Measurements from ENCODE around the gene TMEM9.

TMEM9 gene

GRCh38 chr1:201144701-201145100, 9.6 kb downstream of the TMEM9 start:
- DNase-seq: no peak

GRCh38 chr1:201143726-201144635, 10.3 kb downstream of the TMEM9 start:
- no peak for DNase-seq

- no peak for DNase-seq
Observed at GRCh38 chr1:201142849-201143725, 11.2 kb downstream of the TMEM9 start.

GRCh38 chr1:201142011-201142848, 12.0 kb downstream of the TMEM9 start:
- peak; percentile 65 for DNase-seq

GRCh38 chr1:201141418-201141817, 12.9 kb downstream of the TMEM9 start:
- no peak for DNase-seq

- DNase-seq: no peak
Observed at GRCh38 chr1:201140941-201141260, 13.4 kb downstream of the TMEM9 start.

- no peak for DNase-seq
Observed at GRCh38 chr1:201140235-201140940, 13.9 kb downstream of the TMEM9 start.

GRCh38 chr1:201139756-201140155, 14.5 kb downstream of the TMEM9 start:
- no peak for DNase-seq

- DNase-seq: no peak
Observed at GRCh38 chr1:201139306-201139705, 15.0 kb downstream of the TMEM9 start.

- DNase-seq: no peak
Observed at GRCh38 chr1:201138311-201138840, 15.9 kb downstream of the TMEM9 start.

GRCh38 chr1:201137579-201138310, 16.5 kb downstream of the TMEM9 start:
- no peak for DNase-seq

GRCh38 chr1:201137024-201137392, 17.3 kb downstream of the TMEM9 start:
- no peak for DNase-seq

GRCh38 chr1:201136355-201137023, 17.8 kb downstream of the TMEM9 start:
- DNase-seq: peak; percentile 33

GRCh38 chr1:201134405-201134804, 19.9 kb downstream of the TMEM9 start:
- no peak for DNase-seq

GRCh38 chr1:201131398-201131797, 22.9 kb downstream of the TMEM9 start:
- no peak for DNase-seq

- DNase-seq: no peak
Observed at GRCh38 chr1:201128962-201129361, 25.3 kb downstream of the TMEM9 start.

- DNase-seq: no peak
Observed at GRCh38 chr1:201128476-201128875, 25.8 kb downstream of the TMEM9 start.

- no peak for DNase-seq
Observed at GRCh38 chr1:201127755-201128455, 26.4 kb downstream of the TMEM9 start.

GRCh38 chr1:201126832-201127754, 27.2 kb downstream of the TMEM9 start, which contains the start of gene ASCL5:
ASCL5 (minus strand) TSS chr1:201127184; CDS start chr1:201115372, 11,812 bp downstream.
- DNase-seq: peak; percentile 33

All from eye (tissue), 1 donor.